ENCODE measurements around the gene BABAM2. TPM values are rescaled to one million over a fixed set of nuclear protein-coding genes. Genes with fewer than 3 reads are reported as not detected.
A peak's percentile ranks its signal among the peaks of the same experiment; 100 is the strongest.

BABAM2 gene
- total and polyA plus RNA-seq, 2 experiments from 2014 or later = 17.8 to 21.5 TPM

GRCh38 chr2:28117104-28117596 is 226.6 kb downstream of the BABAM2 start:
- Histone ChIP-seq H3K4me3 (no peak overlapping the region), H3F3A (replicated peaks; ENCODE audit: low read depth) (no peaks in the 10 kb centered on the region), H2AFZ (no peak overlapping the region), H3K4me1 (ENCODE audit: insufficient read depth) (no peaks in the 10 kb centered on the region), H3K36me3 (ENCODE audit: insufficient read depth) (no peaks in the 10 kb centered on the region), H3K4me2 (no peak overlapping the region), H3K27me3 (ENCODE audit: insufficient read depth) (no peaks in the 10 kb centered on the region), H3K27ac (ENCODE audit: low read depth) (no peak overlapping the region), H4K20me1 (replicated peaks; ENCODE audit: insufficient read depth) (no peaks in the 10 kb centered on the region), H3K9me2 (ENCODE audit: insufficient read depth) (no peaks in the 10 kb centered on the region), H3K79me2 (replicated peaks; ENCODE audit: insufficient read depth) (no peaks in the 10 kb centered on the region)
- Mint-ChIP-seq H3K4me3 (no peak overlapping the region), H3K9me3 (no peaks in the 10 kb centered on the region), H3K27ac (no peak overlapping the region), H3K27me3 (ENCODE audit: insufficient read depth, low read depth, poor library complexity) (peaks cover 3% of the 10 kb centered on the region), H3K36me3 (ENCODE audit: low read depth) (no peaks in the 10 kb centered on the region), H3K4me1 (no peaks in the 10 kb centered on the region)
- TF ChIP-seq EZH2 (IDR thresholded peaks at IDR 0.05; ENCODE audit: low read depth, unreplicated experiment) = no peak
- TF ChIP-seq, protein P1, sequence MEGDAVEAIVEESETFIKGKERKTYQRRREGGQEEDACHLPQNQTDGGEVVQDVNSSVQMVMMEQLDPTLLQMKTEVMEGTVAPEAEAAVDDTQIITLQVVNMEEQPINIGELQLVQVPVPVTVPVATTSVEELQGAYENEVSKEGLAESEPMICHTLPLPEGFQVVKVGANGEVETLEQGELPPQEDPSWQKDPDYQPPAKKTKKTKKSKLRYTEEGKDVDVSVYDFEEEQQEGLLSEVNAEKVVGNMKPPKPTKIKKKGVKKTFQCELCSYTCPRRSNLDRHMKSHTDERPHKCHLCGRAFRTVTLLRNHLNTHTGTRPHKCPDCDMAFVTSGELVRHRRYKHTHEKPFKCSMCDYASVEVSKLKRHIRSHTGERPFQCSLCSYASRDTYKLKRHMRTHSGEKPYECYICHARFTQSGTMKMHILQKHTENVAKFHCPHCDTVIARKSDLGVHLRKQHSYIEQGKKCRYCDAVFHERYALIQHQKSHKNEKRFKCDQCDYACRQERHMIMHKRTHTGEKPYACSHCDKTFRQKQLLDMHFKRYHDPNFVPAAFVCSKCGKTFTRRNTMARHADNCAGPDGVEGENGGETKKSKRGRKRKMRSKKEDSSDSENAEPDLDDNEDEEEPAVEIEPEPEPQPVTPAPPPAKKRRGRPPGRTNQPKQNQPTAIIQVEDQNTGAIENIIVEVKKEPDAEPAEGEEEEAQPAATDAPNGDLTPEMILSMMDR (conservative IDR thresholded peaks at IDR 0.05; ENCODE audit: low read depth in 2 of 2) = no peak
- no peak for TF ChIP-seq POLR2AphosphoS5 (IDR thresholded peaks at IDR 0.05; ENCODE audit: low read depth)
- no peak for TF ChIP-seq EZH2phosphoT487 (IDR thresholded peaks at IDR 0.05; ENCODE audit: unreplicated experiment)
- no peak for TF ChIP-seq STAT1 (IDR thresholded peaks at IDR 0.05; ENCODE audit: unreplicated experiment)
- no peak for TF ChIP-seq NANOG (IDR thresholded peaks at IDR 0.05; ENCODE audit: borderline replicate concordance)
- TF ChIP-seq CREB1 (CRISPR knock-in tag; IDR thresholded peaks at IDR 0.05; ENCODE audit: low read depth) = no peak
- TF ChIP-seq, protein P2, sequence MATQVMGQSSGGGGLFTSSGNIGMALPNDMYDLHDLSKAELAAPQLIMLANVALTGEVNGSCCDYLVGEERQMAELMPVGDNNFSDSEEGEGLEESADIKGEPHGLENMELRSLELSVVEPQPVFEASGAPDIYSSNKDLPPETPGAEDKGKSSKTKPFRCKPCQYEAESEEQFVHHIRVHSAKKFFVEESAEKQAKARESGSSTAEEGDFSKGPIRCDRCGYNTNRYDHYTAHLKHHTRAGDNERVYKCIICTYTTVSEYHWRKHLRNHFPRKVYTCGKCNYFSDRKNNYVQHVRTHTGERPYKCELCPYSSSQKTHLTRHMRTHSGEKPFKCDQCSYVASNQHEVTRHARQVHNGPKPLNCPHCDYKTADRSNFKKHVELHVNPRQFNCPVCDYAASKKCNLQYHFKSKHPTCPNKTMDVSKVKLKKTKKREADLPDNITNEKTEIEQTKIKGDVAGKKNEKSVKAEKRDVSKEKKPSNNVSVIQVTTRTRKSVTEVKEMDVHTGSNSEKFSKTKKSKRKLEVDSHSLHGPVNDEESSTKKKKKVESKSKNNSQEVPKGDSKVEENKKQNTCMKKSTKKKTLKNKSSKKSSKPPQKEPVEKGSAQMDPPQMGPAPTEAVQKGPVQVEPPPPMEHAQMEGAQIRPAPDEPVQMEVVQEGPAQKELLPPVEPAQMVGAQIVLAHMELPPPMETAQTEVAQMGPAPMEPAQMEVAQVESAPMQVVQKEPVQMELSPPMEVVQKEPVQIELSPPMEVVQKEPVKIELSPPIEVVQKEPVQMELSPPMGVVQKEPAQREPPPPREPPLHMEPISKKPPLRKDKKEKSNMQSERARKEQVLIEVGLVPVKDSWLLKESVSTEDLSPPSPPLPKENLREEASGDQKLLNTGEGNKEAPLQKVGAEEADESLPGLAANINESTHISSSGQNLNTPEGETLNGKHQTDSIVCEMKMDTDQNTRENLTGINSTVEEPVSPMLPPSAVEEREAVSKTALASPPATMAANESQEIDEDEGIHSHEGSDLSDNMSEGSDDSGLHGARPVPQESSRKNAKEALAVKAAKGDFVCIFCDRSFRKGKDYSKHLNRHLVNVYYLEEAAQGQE (IDR thresholded peaks at IDR 0.05; ENCODE audit: unreplicated experiment) = no peak
- ATAC-seq (peak; percentile 29; the same call in 2 of the 3 replicates), DNase-seq (ENCODE audit: low spot score) (no peak)

GRCh38 chr2:28119631-28120030 is 229.1 kb downstream of the BABAM2 start:
- Mint-ChIP-seq H3K4me1 (no peaks in the 10 kb centered on the region), H3K36me3 (ENCODE audit: low read depth) (no peaks in the 10 kb centered on the region), H3K27me3 (ENCODE audit: insufficient read depth, low read depth, poor library complexity) (peaks cover 3% of the 10 kb centered on the region), H3K9me3 (no peaks in the 10 kb centered on the region), H3K27ac (no peak overlapping the region), H3K4me3 (no peak overlapping the region)
- DNase-seq (ENCODE audit: low spot score) = no peak
- Histone ChIP-seq H3K4me3 (no peak overlapping the region), H3K4me2 (no peak overlapping the region), H3K27ac (ENCODE audit: low read depth) (no peak overlapping the region), H3K4me1 (ENCODE audit: insufficient read depth) (no peaks in the 10 kb centered on the region), H3K79me2 (replicated peaks; ENCODE audit: insufficient read depth) (no peaks in the 10 kb centered on the region), H2AFZ (no peak overlapping the region), H3K9me2 (ENCODE audit: insufficient read depth) (no peaks in the 10 kb centered on the region), H3K36me3 (ENCODE audit: insufficient read depth) (no peaks in the 10 kb centered on the region), H3K27me3 (ENCODE audit: insufficient read depth) (no peaks in the 10 kb centered on the region), H4K20me1 (replicated peaks; ENCODE audit: insufficient read depth) (no peaks in the 10 kb centered on the region), H3F3A (replicated peaks; ENCODE audit: low read depth) (no peaks in the 10 kb centered on the region)
- TF ChIP-seq STAT1 (IDR thresholded peaks at IDR 0.05; ENCODE audit: unreplicated experiment) (no peak), ETS1 (IDR thresholded peaks at IDR 0.05) (no peak), JUNB (IDR thresholded peaks at IDR 0.05; ENCODE audit: unreplicated experiment) (no peak), EZH2 (IDR thresholded peaks at IDR 0.05; ENCODE audit: low read depth, unreplicated experiment) (no peak)
- no peak for ATAC-seq
